MG63 (cell line): ENCODE data around the gene HSPD1. TPM values are rescaled to one million over a fixed set of nuclear protein-coding genes. Genes with fewer than 3 reads are reported as not detected.
A peak's percentile ranks its signal among the peaks of the same experiment; 100 is the strongest.

Experiments used
- DNase-seq: peaks from one replicate; pipeline ENCODE4 v3.0.0-alpha.2; 2020
- H3K27me3 ChIP-seq: fragments of 250-450 bp; sonication (Bioruptor Pico); 2 replicates; pipeline ENCODE4 v1.5.1; 2020; ENCODE audit warnings: mild to moderate bottlenecking, moderate library complexity
- H3K36me3 ChIP-seq: fragments of 250-450 bp; sonication (Bioruptor Pico); 2 replicates; pipeline ENCODE4 v1.5.1; 2020; ENCODE audit warnings: mild to moderate bottlenecking, moderate library complexity
- H3K4me3 ChIP-seq: fragments of 250-450 bp; sonication (Bioruptor Pico); 2 replicates; pipeline ENCODE4 v1.5.1; 2020; ENCODE audit warnings: mild to moderate bottlenecking, moderate library complexity
- H3K9me3 ChIP-seq: fragments of 250-450 bp; sonication (Bioruptor Pico); 2 replicates; pipeline ENCODE4 v1.5.1; 2020; ENCODE audit warnings: mild to moderate bottlenecking, moderate library complexity
- total RNA-seq: library from RNA; depleted of rRNA; stranded (reverse); fragments of >200 nt; shearing (Covaris generic); gene quantifications from 2 replicates; pipeline ENCODE4 v1.2.3, GENCODE V29; 2014; ENCODE audit warnings: low replicate concordance; rRNA removed

HSPD1 gene
- 130 and 166 TPM in 2 replicates for total RNA-seq

DNA sequence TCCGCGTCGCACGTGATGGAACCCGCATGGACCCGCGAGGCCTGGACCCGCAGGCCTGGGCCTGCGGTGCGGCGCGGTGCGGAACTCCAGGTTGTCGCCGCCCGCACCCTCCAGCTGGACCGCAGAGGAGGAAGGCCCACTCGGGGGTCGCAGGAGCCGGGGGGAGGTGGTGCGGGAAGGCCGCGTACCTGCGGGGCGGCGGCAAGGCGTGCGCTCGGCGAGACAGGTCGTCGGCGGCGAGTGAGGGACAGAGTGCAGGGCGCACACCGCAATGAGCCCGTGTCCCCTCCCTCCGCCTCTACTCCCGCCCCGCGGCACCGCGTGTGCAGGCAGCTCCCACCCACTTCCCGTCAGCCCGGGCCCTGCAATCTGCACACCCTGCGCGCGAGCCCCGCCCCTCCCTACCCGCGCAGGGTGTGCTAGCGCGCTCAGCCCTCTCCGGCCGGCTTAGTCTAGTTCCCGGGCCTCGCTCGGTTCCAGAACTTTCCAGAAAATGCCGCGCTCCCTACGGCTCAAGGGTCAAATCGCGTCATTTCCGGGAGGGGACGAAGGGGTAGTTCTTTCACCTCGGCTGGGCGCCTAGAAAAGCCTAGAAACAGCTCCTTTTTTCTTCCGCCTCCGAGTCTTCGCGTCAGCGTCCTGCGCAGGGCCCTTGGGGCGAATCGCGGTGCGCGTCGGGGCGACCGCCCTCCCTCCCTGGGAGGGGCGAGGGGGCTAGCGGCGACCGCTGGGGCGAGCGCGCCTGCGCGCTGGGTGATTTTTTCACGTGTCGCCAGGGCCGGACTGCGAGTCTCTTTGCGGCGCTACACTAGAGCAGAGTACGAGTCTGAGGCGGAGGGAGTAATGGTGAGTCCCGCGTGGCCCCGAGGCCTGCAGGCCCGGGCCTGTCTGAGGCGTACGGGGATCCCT, at the start of gene HSPD1, which contains the start of gene HSPE1:
Gene HSPD1, minus strand, starts transcription at position 247 of the 909 bp plus-strand sequence. CDS start 992 bp downstream, outside the sequence.
Gene HSPE1, plus strand, starts transcription at position 786 of the 909 bp plus-strand sequence. Its CDS starts 58 bp downstream, at position 844.
- peak within 1 kb of the TSS; percentile 79 for H3K4me3 ChIP-seq
- no peaks in the 10 kb centered on the region for H3K27me3 ChIP-seq
- H3K36me3 ChIP-seq: peaks cover 89% of the 10 kb centered on the region
- no peaks in the 10 kb centered on the region for H3K9me3 ChIP-seq
- peak; percentile 99 for DNase-seq

DNA sequence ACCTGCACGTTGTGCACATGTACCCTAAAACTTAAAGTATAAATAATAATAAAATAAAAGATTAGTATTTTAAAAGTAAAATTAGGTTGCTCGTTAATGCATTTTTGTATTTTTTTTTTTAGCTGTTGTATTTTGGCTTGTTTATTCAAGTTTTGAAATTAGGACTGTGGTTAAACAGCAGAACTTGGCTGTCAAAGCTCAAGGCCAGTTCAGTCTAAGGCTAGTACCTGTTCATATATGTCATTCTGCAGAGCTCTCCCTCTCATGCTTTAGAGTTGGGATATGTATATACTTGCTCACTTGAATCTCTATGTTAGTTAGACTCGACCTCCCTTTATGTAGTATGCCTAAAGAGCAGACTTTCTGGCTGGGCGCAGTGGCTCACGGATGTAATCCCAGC, 48.9 kb upstream of the HSPD1 start:
- DNase-seq: no peak
- Histone ChIP-seq H3K27me3 (no peaks in the 10 kb centered on the region), H3K9me3 (no peaks in the 10 kb centered on the region), H3K4me3 (no peak overlapping the region), H3K36me3 (peaks cover 59% of the 10 kb centered on the region)

DNA sequence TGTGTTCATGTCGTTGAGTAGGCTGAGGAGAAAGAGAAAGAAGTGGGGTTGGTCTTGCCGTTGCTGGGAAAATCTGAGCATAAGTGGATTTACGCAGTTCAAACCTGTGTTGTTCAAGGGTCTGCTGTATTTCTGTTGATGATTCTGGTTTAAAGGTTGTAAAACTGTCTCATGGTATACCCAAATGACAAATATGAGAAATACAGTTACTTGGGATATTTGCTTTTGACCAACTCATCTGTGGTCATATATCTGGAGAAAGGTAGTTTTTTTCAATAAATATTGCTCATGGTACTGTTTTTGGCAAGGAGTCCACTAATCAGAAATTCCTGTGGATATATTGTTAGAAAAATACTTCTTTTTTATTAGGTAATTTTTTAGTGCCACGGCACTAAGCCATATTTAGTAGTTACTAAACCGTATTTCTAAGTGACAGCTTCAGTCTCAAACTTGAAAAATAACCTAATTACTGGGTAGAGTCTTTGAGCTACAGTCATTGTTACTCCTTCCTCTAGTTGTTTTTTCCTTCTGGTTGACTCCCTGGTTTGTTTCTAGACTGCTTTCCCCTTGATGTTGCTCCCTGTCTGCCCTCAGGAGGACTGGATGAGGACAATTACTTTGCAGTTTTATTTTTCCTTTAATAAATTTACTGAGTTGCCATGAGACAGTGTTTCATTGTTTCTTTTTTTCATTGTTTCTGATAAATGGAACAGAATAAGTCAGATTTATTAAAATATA, 47.7 kb upstream of the HSPD1 start:
- no peaks in the 10 kb centered on the region for H3K27me3 ChIP-seq
- H3K4me3 ChIP-seq: no peak overlapping the region
- no peaks in the 10 kb centered on the region for H3K9me3 ChIP-seq
- H3K36me3 ChIP-seq: peaks cover 60% of the 10 kb centered on the region
- DNase-seq: no peak

DNA sequence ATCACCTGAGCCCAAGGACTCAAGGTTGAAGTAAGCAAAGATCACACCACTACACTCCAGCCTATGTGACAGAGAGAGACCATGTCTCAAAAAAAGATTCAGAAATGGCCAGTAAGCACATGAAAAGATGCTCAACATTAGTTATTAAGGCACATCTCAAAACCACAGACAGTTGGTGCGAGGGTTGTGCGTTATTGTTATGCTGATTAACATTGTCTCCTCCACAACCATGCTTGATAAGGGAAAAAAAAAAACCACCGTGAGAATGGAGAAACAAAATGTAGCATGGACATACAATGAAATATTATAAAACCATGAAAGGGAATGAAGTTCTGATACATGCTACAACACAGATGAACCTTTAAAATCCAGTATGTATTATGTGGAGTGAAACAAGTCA, 43.6 kb upstream of the HSPD1 start:
- Histone ChIP-seq H3K9me3 (no peaks in the 10 kb centered on the region), H3K4me3 (no peak overlapping the region), H3K27me3 (no peaks in the 10 kb centered on the region), H3K36me3 (peaks cover 64% of the 10 kb centered on the region)
- no peak for DNase-seq

DNA sequence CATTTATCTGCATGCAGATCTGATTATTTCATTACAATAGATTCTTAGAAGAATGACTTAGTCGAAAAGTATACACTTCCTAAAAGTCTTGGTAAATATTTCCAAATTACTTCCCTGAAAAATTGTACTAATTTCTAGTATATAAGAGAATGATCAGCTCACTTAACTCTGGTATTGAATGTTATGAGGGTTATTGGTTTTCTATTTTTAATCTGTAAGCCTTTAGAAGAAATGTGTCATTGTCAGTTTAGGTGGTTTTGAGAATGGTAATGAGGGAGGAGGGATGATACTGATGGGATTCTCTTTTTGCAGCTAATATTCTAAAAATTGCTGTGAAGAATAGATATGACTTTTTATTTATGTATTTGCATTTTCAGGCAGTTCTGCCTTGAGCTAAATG, 40.1 kb upstream of the HSPD1 start:
- no peaks in the 10 kb centered on the region for H3K27me3 ChIP-seq
- H3K36me3 ChIP-seq: peaks cover 69% of the 10 kb centered on the region
- no peak overlapping the region for H3K4me3 ChIP-seq
- DNase-seq: no peak
- no peaks in the 10 kb centered on the region for H3K9me3 ChIP-seq

DNA sequence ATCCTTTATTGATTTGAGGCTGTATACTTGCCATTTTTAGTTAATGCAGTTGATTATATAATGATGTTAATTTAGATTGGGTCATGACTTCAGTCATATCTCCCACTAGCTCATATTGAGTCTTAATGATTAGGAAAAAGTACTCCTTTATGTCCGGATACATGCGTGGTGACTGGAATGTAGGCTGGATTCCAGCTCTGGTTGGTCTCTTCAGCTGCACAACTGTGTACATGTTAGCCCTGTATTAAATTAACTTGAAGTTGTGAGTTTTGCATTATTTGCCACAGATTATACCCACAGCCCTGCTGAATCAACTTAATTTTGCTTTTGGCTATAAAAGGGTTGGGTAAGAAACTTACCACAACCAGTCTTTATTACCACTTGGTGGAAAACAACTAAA, 38.8 kb upstream of the HSPD1 start:
- Histone ChIP-seq H3K9me3 (no peaks in the 10 kb centered on the region), H3K27me3 (no peaks in the 10 kb centered on the region), H3K4me3 (no peak overlapping the region), H3K36me3 (peaks cover 62% of the 10 kb centered on the region)
- DNase-seq: no peak

DNA sequence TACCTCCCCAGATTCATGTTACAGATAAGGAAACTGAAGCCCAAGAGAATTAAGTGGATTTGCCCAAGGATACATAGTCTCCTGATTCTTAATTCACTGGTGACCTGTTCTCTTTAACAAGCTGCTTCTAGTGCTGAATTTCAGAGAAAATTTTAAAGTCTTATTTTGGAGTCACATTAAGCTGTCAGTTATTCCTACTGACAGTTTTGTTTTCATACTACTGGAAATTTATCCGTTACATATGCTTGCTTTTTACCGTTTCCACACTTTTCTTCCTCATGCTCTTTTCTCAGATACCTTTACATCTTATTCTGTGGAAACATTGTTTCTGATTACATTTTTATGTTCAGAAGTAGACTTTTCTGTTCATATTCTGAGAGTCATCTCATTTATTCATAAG, 17.5 kb upstream of the HSPD1 start:
- Histone ChIP-seq H3K27me3 (no peaks in the 10 kb centered on the region), H3K36me3 (peaks cover 35% of the 10 kb centered on the region), H3K4me3 (peak overlapping the region; percentile 98), H3K9me3 (no peaks in the 10 kb centered on the region)
- DNase-seq: no peak

DNA sequence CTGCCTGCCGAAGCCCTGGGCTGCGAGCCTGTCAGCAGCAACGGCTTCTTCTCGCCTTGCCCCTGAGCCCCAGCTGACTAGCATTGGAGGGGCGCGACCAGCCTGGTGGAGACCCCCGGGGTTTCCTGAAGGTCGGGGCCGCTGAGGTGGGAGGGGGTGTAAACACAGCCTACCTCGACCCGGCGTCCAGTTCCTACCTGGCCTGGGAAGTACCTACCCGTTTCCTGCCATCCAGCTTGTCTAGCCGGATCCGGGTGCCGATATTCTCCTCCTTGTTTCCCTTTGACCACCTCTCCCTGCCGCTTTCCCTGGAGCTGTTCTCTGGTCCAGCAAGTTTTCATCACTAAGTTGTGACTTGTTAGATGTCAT, 16.7 kb upstream of the HSPD1 start:
- H3K4me3 ChIP-seq: peak overlapping the region; percentile 98
- H3K36me3 ChIP-seq: peaks cover 29% of the 10 kb centered on the region
- H3K9me3 ChIP-seq: no peaks in the 10 kb centered on the region
- H3K27me3 ChIP-seq: no peaks in the 10 kb centered on the region
- peak; percentile 25 for DNase-seq

DNA sequence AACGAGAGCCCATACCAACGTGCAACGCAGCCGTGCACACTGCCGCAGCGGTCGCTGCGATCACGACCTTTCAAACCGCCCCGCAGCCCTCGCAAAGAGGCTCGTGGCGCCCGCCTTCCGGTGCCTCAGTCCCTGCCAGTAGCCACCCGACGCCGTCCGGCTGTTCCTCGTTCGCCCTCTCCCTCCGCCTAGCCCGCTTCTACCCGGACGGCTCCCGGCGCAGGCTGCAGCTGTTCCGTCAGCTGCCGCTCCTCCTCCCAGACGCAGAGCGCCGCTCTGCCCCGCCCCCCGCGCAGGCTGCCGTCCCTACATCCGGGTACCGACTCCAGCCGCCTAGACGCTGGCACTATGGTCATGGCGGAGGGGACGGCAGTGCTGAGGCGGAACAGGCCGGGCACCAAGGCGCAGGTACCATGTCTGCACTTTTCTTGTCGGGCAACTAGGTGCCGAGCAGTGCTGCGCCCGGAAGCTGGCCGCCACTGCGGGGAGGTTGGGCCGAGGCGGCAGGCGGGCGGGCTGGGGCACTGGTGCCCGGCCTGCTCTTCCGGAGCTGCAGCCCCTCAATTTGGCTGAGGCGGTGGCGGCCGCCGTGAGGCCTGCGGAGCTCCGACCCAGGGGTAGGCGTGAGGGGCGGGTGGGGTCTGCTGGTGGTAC, 16.2 kb upstream of the HSPD1 start, which contains the start of gene MOB4:
Gene MOB4, plus strand, starts transcription at position 328 of the 654 bp plus-strand sequence. Its CDS starts 21 bp downstream, at position 349.
- H3K9me3 ChIP-seq: no peaks in the 10 kb centered on the region
- H3K27me3 ChIP-seq: no peaks in the 10 kb centered on the region
- H3K36me3 ChIP-seq: peaks cover 28% of the 10 kb centered on the region
- DNase-seq: peak; percentile 93
- peak within 1 kb of the TSS; percentile 98 for H3K4me3 ChIP-seq

DNA sequence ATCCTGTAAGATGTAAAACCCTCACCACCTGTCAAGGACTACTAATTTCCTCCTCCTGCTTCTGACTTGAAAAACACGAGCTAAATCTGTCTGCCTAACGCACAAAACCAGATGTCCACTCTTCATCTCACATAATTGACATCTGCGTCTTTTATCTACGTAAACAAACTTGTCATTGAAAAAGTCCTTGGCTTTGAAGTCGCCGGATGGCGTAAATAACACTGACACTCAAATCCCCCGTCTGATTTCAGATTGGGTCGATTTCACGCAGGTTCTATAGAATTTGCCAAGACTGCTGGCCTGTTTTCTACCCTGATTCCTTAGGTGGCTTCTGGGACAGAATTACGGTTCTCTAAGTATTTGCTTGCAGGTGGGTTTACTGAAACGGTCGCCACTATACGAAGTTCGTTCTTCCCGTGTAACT, 15.7 kb upstream of the HSPD1 start:
- H3K27me3 ChIP-seq: no peaks in the 10 kb centered on the region
- H3K4me3 ChIP-seq: peak overlapping the region; percentile 98
- no peak for DNase-seq
- no peaks in the 10 kb centered on the region for H3K9me3 ChIP-seq
- peaks cover 24% of the 10 kb centered on the region for H3K36me3 ChIP-seq

DNA sequence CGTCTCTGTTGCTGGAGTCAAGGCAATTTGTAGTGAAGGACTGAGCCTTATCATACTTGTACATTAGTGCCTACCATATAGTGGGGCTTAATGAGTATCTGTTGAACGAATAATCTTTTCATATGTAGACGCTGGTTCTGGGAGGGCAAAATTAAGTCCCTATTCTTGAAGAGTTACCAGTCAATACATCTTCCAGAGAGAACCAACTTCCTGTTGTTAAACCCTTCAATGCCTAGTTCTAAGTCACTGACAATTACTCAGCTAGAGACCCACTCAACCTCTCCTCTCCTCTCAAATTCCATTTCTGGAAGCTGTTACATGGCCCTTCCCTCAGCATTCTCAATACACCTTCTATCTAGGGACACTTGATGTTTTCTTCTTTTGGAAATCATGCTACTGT, 15.1 kb upstream of the HSPD1 start:
- Histone ChIP-seq H3K9me3 (no peaks in the 10 kb centered on the region), H3K4me3 (peak overlapping the region; percentile 98), H3K27me3 (no peaks in the 10 kb centered on the region), H3K36me3 (peaks cover 23% of the 10 kb centered on the region)
- no peak for DNase-seq

DNA sequence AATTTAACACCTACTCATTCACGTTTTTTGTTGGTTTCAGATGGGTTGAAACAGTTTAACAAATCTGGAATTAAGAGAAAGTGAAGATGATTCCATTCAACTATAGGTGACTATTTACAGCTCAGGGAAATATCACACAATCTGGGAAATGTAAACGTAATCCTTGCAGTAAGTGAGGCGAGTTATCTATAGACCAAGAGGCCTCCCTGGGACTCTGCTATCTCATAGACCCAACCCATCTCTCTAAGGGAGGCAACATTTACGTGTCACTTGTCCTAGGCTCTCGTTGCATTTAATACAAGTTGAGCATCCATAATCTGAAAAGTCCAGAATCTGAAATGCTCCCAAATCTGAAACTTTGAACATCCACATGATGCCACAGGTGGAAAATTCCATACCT, 14.3 kb upstream of the HSPD1 start:
- Histone ChIP-seq H3K9me3 (no peaks in the 10 kb centered on the region), H3K4me3 (no peak overlapping the region), H3K27me3 (no peaks in the 10 kb centered on the region), H3K36me3 (peaks cover 15% of the 10 kb centered on the region)
- DNase-seq: no peak

DNA sequence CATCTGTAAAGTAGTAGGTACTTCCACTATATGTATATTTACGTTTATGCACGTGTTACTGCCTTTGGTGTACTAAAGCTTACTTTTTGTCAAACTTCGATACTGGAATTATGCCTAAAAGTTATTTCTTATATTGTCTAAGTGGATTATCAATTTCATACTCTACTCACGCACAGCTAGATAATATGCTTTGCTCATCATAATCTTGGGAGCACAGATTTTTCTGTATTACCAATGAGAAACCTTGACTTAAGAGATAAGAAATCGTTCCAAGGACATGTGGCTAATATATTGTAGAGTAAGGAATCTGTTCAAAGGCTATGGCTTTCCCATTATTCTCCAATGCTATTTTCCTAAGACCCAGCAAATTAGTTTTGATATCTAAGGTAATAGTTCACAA, 7.0 kb upstream of the HSPD1 start:
- Histone ChIP-seq H3K36me3 (peaks cover 50% of the 10 kb centered on the region), H3K9me3 (no peaks in the 10 kb centered on the region), H3K27me3 (no peaks in the 10 kb centered on the region), H3K4me3 (no peak overlapping the region)
- DNase-seq: no peak

DNA sequence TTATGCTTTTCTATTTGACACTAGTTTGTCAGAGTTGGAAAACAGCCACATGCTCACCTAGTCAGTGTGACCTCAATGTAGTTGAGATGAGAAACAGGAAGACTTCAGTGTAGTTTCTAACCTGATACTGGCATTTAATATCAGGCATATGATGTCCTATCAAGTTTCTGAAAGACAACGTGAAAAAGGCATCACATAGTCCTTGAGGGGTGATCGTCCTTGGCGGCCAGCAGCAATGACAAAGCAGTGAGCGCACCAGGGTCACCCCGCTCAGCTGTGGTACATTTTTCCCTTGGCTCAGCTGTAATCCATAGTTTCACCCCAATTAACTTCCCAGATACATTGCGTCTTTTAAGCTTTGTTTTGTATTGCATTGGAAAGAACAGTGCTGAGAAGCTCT, 4.9 kb upstream of the HSPD1 start:
- Histone ChIP-seq H3K27me3 (no peaks in the 10 kb centered on the region), H3K9me3 (no peaks in the 10 kb centered on the region), H3K4me3 (no peak overlapping the region), H3K36me3 (peaks cover 59% of the 10 kb centered on the region)
- no peak for DNase-seq

DNA sequence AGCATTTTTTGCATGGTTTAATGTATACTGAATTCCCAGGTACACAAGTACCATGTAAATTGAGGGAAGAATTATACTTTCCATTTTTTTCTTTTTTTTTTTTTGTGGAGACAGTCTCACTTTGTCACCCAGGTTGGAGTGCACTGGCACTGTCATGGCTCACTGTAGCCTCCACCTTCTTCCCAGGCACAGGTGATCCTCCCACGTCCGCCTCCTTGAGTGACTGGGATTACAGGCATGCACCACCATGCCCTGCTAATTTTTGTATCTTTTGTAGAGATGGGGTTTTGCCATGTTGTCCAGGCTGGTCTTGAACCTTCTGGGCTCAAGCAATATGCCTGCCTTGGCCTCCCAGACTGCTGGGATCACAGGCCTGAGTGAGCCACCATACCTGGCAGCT, 4.4 kb upstream of the HSPD1 start:
- no peak for DNase-seq
- Histone ChIP-seq H3K36me3 (peaks cover 65% of the 10 kb centered on the region), H3K27me3 (no peaks in the 10 kb centered on the region), H3K4me3 (no peak overlapping the region), H3K9me3 (no peaks in the 10 kb centered on the region)

DNA sequence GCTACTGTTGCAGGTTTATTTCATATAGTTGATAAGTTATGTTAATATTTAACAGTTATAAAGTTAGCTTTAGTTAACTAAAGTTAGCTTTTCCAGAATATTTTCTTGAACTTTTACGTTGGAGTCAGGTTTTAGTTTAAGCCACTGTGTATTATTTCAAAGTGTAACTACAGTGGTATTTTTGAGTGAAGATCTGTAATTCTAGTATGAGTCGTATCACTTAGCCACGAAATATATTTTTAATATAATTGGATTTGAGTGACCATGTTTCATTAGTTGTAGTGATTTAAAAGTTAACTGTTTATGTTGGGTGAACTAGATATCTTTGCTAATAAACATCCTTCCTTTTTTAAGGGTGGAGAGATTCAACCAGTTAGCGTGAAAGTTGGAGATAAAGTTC, 3.0 kb upstream of the HSPD1 start:
- DNase-seq: no peak
- H3K36me3 ChIP-seq: peaks cover 78% of the 10 kb centered on the region
- H3K9me3 ChIP-seq: no peaks in the 10 kb centered on the region
- H3K4me3 ChIP-seq: peak overlapping the region; percentile 79
- H3K27me3 ChIP-seq: no peaks in the 10 kb centered on the region

DNA sequence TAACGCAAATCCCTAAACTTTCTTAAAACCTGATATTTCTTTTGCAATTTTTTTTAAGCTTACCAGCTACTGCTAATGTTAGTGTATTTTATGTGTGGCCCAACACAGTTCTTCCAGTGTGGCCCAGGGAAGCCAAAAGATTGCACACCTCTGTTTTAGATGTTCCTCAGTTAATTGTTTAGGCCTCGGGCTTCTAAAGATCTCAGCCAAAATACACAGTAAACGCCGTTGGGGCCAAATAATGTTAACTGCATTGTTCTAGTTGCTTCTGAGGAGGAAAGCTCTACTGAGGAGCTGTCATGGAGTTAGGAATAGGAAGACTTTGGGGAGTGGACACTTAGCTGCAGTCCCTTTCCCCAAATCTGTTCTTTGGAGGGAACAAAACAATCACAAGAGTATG, 2.6 kb upstream of the HSPD1 start:
- peak overlapping the region; percentile 79 for H3K4me3 ChIP-seq
- no peak for DNase-seq

More for the DNA sequence above, 2.6 kb upstream of the HSPD1 start:
- Histone ChIP-seq H3K9me3 (no peaks in the 10 kb centered on the region), H3K36me3 (peaks cover 82% of the 10 kb centered on the region), H3K27me3 (no peaks in the 10 kb centered on the region)
